SK-N-SH (cell line): ENCODE data around the gene MAEA. TPM values are rescaled to one million over a fixed set of nuclear protein-coding genes. Genes with fewer than 3 reads are reported as not detected.

Experiments used
- CTCF ChIA-PET: fragments of 300-600, 350-600 bp; formaldehyde crosslinking; extraction: SDS; loops from one replicate; lab custom pipeline; 2021; lab: Yijun Ruan, JAX
- POLR2A ChIA-PET: fragments of 350-600 bp; sonication (Branson Sonifier 250); formaldehyde crosslinking; extraction: SDS; loops from one replicate; lab custom pipeline; 2020; ENCODE audit warnings: antibody characterized with exemption, inconsistent platforms; lab: Yijun Ruan, JAX
- DNase-seq: peaks from one replicate; pipeline ENCODE4 v3.0.0; 2012
- H2AFZ ChIP-seq: fragments of 200-600 bp; sonication (generic); 2 replicates; pipeline ENCODE4 v1.8.1; 2016; ENCODE audit warnings: antibody characterized with exemption, mild to moderate bottlenecking, low read depth
- H3F3A ChIP-seq: fragments of 200-600 bp; sonication (generic); replicated peaks from 2 replicates; pipeline ENCODE3; 2016; ENCODE audit warnings: antibody characterized with exemption, mild to moderate bottlenecking; ENCODE audit not compliant: insufficient read depth
- H3K27ac ChIP-seq, 2 experiments: fragments of 200-500 bp in 1 of 2; fragments of 200-600 bp in 1 of 2; sonication (Bioruptor generic) in 1 of 2; sonication (generic), shearing (Covaris generic) in 1 of 2; 2 replicates each; pipeline versions ENCODE4 v1.5.1 to v1.6.1; 2014 to 2016; ENCODE audit warnings: low read depth in 2 of 2, inconsistent platforms in 1 of 2, low read length in 1 of 2, mild to moderate bottlenecking in 1 of 2, mixed read lengths in 1 of 2
- H3K27me3 ChIP-seq: fragments of 200-600 bp; sonication (generic), shearing (Covaris generic); 2 replicates; pipeline ENCODE4 v1.6.1; 2016; ENCODE audit warnings: mixed run types; ENCODE audit not compliant: insufficient read depth
- H3K36me3 ChIP-seq, 2 experiments: fragments of 200-500 bp in 1 of 2; fragments of 200-600 bp in 1 of 2; sonication (Bioruptor generic) in 1 of 2; sonication (generic) in 1 of 2; replicated peaks in 1 of 2; 2 replicates each; pipeline versions ENCODE3 to v1.5.1; 2014 to 2016; ENCODE audit warnings: low read length in 1 of 2, mild to moderate bottlenecking in 1 of 2; ENCODE audit not compliant: insufficient read depth in 2 of 2, control insufficient read depth in 1 of 2
- H3K4me1 ChIP-seq, 2 experiments: fragments of 200-500 bp in 1 of 2; fragments of 200-600 bp in 1 of 2; sonication (Bioruptor generic) in 1 of 2; sonication (generic), shearing (Covaris generic) in 1 of 2; 2 replicates each; pipeline versions ENCODE4 v1.5.1 to v1.6.1; 2014 to 2016; ENCODE audit warnings: low read depth in 1 of 2, low read length in 1 of 2, mixed run types in 1 of 2; ENCODE audit not compliant: insufficient read depth in 2 of 2, control insufficient read depth in 1 of 2
- H3K4me2 ChIP-seq: fragments of 200-600 bp; sonication (generic), shearing (Covaris generic); 2 replicates; pipeline ENCODE4 v1.6.1; 2017; ENCODE audit warnings: mixed run types
- H3K4me3 ChIP-seq, 2 experiments: fragments of 200-500 bp in 1 of 2; fragments of 200-600 bp in 1 of 2; sonication (Bioruptor generic) in 1 of 2; sonication (generic), shearing (Covaris generic) in 1 of 2; 2 replicates each; pipeline versions ENCODE4 v1.5.1 to v1.8.1; 2014 to 2016; ENCODE audit warnings: low read depth in 2 of 2, inconsistent platforms in 1 of 2, low read length in 1 of 2, mild to moderate bottlenecking in 1 of 2, mixed read lengths in 1 of 2, moderate library complexity in 1 of 2
- H3K79me2 ChIP-seq: fragments of 200-600 bp; sonication (generic); 2 replicates; pipeline ENCODE4 v1.8.1; 2017; ENCODE audit warnings: mild to moderate bottlenecking; ENCODE audit not compliant: insufficient read depth
- H3K9ac ChIP-seq: fragments of 200-600 bp; sonication (generic); 2 replicates; pipeline ENCODE4 v1.6.1; 2017; ENCODE audit warnings: mixed run types
- H3K9me2 ChIP-seq: fragments of 200-600 bp; sonication (generic); 2 replicates; pipeline ENCODE4 v1.6.1; 2017; ENCODE audit warnings: mixed run types
- H3K9me3 ChIP-seq: fragments of 200-600 bp; sonication (generic); 2 replicates; pipeline ENCODE4 v1.6.1; 2017; ENCODE audit warnings: mixed run types, mild to moderate bottlenecking, moderate library complexity
- H4K20me1 ChIP-seq: fragments of 200-600 bp; sonication (generic); 2 replicates; pipeline ENCODE4 v1.6.1; 2017; ENCODE audit warnings: mild to moderate bottlenecking, mixed run types; ENCODE audit not compliant: insufficient read depth
- CHD2 ChIP-seq: fragments of 150-350 bp; IDR thresholded peaks from 2 replicates; pipeline ENCODE4 v1.6.1; 2018; ENCODE audit warnings: low read length; ENCODE audit not compliant: partially characterized antibody
- FOXM1 ChIP-seq: IDR thresholded peaks from 2 replicates; pipeline ENCODE4 v1.4.0; 2012; ENCODE audit warnings: low read depth, mild to moderate bottlenecking
- GABPA ChIP-seq: IDR thresholded peaks from 2 replicates; pipeline ENCODE4 v1.4.0; 2012; ENCODE audit warnings: low read depth, mild to moderate bottlenecking
- GATA2 ChIP-seq: sonication (generic); formaldehyde crosslinking; IDR thresholded peaks from 2 replicates; pipeline ENCODE4 v1.5.0; 2020; ENCODE audit warnings: mild to moderate bottlenecking, missing genetic modification reagents
- MEF2A ChIP-seq: IDR thresholded peaks from 2 replicates; pipeline ENCODE4 v1.4.0; 2012; ENCODE audit warnings: low read depth, borderline replicate concordance
- NFIC ChIP-seq: IDR thresholded peaks from 2 replicates; pipeline ENCODE4 v1.4.0; 2012; ENCODE audit warnings: borderline replicate concordance
- NRF1 ChIP-seq: IDR thresholded peaks from 2 replicates; pipeline ENCODE4 v1.6.1; 2012; ENCODE audit warnings: low read depth, mild to moderate bottlenecking, low read length
- RAD21 ChIP-seq: IDR thresholded peaks from 2 replicates; pipeline ENCODE4 v1.6.1; 2012; ENCODE audit warnings: mild to moderate bottlenecking, low read length
- SMC3 ChIP-seq: IDR thresholded peaks from 2 replicates; pipeline ENCODE4 v1.6.1; 2012; ENCODE audit warnings: low read depth, low read length, improper control_type of control experiment
- TEAD4 ChIP-seq: IDR thresholded peaks from 2 replicates; pipeline ENCODE4 v1.4.0; 2012; ENCODE audit warnings: mild to moderate bottlenecking, borderline replicate concordance; ENCODE audit not compliant: insufficient read depth
- USF2 ChIP-seq: fragments of 150-350 bp; IDR thresholded peaks from 2 replicates; pipeline ENCODE4 v1.6.1; 2017; ENCODE audit warnings: antibody characterized with exemption, low read length, low read depth, borderline replicate concordance
- WGBS: methylation state at CpG from one replicate; pipeline ENCODE4 v1.1.6; 2017; ENCODE audit warnings: low lambda C conversion rate; 5-methylcytosine and 5-hydroxymethylcytosine counted together
- polyA plus RNA-seq, 3 experiments: library from polyadenylated mRNA; depleted of rRNA; stranded (reverse); fragments of >200 nt; gene quantifications; 2 replicates each; pipeline ENCODE4 v1.2.3, GENCODE V29; 2012
- TF ChIP-seq, protein P1 (sequence below): IDR thresholded peaks from 2 replicates; pipeline ENCODE4; 2012
- TF ChIP-seq, protein P2 (sequence below): IDR thresholded peaks from 2 replicates; pipeline ENCODE4 v1.4.0; 2012; ENCODE audit warnings: low read depth, borderline replicate concordance
- TF ChIP-seq, protein P3 (sequence below): fragments of 150-350 bp; IDR thresholded peaks from 2 replicates; pipeline ENCODE4 v1.6.1; 2016; ENCODE audit warnings: mild to moderate bottlenecking, low read depth, low read length

Gene MAEA
- polyA plus RNA-seq, 1 of the 3 experiments (the other 2 are of a cell fraction) = 128 TPM

GRCh38 chr4:1307951-1308735, 18.5 kb downstream of the MAEA start:
- CTCF ChIA-PET = interaction anchor here (1.2 to 1.6 kb wide), 2 partner anchors 10 to 21 kb away, joined by 3 to 4 read pairs; no protein-coding TSS in a partner anchor
- Histone ChIP-seq H3K36me3 (peaks cover 6 to 8% of the 10 kb centered on the region in 2 experiments), H3K9me2 (no peaks in the 10 kb centered on the region), H3F3A (peaks cover 18% of the 10 kb centered on the region), H3K79me2 (peaks cover 99% of the 10 kb centered on the region), H3K9ac (no peak overlapping the region), H4K20me1 (peaks cover 27% of the 10 kb centered on the region; the same call in 1 of the 2 replicates), H3K9me3 (no peaks in the 10 kb centered on the region), H3K27ac (peak overlapping the region in 1 of 2 experiments; percentile 82; a peak in 1 of 4 replicates), H3K4me1 (peaks cover 4 to 21% of the 10 kb centered on the region in 2 experiments; a peak in 3 of 4 replicates), H3K4me3 (no peak overlapping the region), H3K27me3 (no peaks in the 10 kb centered on the region), H2AFZ (no peak overlapping the region), H3K4me2 (no peak overlapping the region)
- WGBS = 97% methylated on average over 31 of the region's 34 CpGs
- TF ChIP-seq GATA2 (CRISPR knock-in tag) (no peak), MEF2A (no peak), CHD2 (no peak), SMC3 (no peak), RAD21 (no peak), USF2 (no peak), NRF1 (no peak), GABPA (no peak), FOXM1 (no peak), TEAD4 (no peak), NFIC (no peak)
- TF ChIP-seq, protein P1, sequence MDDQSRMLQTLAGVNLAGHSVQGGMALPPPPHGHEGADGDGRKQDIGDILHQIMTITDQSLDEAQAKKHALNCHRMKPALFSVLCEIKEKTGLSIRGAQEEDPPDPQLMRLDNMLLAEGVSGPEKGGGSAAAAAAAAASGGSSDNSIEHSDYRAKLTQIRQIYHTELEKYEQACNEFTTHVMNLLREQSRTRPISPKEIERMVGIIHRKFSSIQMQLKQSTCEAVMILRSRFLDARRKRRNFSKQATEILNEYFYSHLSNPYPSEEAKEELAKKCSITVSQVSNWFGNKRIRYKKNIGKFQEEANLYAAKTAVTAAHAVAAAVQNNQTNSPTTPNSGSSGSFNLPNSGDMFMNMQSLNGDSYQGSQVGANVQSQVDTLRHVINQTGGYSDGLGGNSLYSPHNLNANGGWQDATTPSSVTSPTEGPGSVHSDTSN = no peak
- TF ChIP-seq, protein P2, sequence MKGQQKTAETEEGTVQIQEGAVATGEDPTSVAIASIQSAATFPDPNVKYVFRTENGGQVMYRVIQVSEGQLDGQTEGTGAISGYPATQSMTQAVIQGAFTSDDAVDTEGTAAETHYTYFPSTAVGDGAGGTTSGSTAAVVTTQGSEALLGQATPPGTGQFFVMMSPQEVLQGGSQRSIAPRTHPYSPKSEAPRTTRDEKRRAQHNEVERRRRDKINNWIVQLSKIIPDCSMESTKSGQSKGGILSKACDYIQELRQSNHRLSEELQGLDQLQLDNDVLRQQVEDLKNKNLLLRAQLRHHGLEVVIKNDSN = no peak
- TF ChIP-seq, protein P3, sequence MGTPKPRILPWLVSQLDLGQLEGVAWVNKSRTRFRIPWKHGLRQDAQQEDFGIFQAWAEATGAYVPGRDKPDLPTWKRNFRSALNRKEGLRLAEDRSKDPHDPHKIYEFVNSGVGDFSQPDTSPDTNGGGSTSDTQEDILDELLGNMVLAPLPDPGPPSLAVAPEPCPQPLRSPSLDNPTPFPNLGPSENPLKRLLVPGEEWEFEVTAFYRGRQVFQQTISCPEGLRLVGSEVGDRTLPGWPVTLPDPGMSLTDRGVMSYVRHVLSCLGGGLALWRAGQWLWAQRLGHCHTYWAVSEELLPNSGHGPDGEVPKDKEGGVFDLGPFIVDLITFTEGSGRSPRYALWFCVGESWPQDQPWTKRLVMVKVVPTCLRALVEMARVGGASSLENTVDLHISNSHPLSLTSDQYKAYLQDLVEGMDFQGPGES = no peak
- POLR2A ChIA-PET = no interaction called here
- DNase-seq = no peak
